Embryonic facial prominence (tissue), 1 donor: ENCODE measurements around the gene STAB1.

Experiments
- DNase-seq: peaks from one replicate; pipeline ENCODE4 v3.0.0-alpha.2; 2016; ENCODE audit errors: extremely low spot score

The STAB1 gene

DNA sequence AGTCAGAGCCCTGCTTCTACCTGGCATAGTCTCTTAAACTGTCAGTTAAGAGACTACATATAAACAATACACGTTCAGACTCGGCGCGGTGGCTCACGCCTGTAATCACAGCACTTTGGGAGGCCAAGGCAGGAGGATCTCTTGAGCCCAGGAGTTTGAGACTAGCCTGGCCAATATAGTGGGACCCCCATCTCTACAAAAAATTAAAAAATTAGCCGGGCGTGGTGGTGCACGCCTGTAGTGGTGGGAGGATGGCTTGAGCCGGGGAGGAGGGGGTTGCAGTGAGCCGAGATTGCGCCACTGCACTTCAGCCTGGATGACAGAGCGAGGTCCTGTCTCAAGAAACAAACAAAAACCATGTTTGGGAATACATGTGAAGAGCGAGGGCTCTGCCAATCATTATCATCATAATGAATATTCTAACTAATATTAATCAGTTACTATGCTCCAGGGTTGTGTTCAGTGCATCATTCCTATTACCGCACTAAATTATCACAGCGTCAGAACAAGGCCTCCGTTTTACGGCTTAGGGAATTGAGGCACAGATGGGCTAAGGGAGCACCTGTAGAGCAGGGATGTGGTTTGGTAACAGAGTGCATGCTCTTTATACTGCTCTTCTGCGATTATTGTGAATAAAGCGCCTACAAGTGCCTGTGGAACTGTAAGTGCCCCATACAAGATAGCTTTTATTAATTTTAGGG is 40.4 kb downstream of the STAB1 start:
- no peak for DNase-seq

DNA sequence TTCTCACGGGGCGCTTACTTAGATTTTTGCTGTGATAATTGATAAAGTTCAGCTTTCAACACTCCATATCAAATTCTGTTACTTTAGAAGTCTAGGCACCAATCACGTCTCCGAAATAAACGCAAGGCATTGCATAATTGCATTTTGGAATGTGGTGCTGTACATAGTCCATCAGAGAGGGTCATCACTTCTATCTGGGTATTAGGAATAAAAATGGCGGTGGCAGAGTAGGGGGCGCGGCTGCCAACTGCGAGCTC is 40.9 kb downstream of the STAB1 start:
- no peak for DNase-seq

DNA sequence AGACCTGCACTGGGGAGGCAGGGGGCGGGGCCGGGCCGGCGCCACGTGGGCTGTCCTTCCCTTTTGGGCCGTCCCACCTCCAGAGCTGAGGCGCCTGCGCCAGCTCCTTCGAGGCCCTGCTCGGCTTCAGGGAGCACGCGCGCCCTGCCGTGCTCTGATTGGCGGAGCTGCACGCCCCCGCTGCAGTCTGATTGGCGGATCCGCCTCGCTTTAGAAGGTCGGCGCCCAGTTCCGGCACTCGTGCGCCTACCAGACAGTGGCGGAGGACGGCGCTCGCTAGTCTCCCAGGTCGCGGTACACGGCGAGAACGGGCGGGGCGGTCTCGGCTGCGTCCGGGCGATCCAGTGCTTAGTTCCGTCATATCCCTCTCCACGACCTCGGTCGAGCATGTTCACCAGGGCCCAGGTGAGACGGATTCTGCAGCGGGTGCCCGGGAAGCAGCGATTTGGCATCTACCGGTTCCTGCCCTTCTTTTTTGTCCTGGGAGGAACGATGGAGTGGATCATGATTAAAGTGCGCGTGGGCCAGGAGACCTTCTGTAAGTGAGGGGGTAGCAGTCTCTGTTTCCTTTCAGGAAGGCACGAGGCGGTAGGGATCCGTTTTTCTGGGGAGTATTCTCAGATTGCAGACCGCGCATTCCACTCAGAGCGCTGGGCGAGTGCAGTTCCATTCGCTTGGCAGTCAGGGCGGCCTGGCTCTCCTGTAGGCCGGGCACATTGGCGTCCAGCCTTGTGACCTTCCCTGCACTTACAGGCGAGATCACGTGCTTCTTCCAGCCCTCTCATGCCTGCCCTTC is 41.4 kb downstream of the STAB1 start, which contains the start of gene UQCC5:
Gene UQCC5 (plus strand): TSS at position 237 of the 796 bp plus-strand sequence. CDS start 151 bp downstream, at position 388.
- peak; percentile 92 for DNase-seq

DNA sequence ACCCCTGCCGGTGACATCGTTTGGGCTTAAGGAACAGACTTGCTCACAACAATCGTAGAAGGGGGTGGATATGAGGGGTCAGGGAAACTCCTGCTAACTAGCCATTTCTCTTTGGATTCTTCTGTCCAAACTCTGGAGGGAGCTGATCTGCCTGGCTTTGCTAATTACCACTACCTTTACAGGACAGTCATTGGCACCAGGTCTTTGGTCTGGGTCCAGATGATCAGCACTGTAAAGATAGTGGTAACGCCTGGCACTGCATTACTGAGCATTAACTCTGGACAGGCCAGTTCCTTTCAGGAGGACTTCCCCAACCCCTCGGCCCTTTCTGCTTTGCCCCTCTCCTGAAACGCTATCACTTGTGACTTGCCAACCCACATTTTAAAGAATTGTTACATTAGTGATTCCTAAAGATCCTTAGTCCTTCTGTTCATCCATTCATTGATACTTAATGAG is 42.1 kb downstream of the STAB1 start:
- no peak for DNase-seq

DNA sequence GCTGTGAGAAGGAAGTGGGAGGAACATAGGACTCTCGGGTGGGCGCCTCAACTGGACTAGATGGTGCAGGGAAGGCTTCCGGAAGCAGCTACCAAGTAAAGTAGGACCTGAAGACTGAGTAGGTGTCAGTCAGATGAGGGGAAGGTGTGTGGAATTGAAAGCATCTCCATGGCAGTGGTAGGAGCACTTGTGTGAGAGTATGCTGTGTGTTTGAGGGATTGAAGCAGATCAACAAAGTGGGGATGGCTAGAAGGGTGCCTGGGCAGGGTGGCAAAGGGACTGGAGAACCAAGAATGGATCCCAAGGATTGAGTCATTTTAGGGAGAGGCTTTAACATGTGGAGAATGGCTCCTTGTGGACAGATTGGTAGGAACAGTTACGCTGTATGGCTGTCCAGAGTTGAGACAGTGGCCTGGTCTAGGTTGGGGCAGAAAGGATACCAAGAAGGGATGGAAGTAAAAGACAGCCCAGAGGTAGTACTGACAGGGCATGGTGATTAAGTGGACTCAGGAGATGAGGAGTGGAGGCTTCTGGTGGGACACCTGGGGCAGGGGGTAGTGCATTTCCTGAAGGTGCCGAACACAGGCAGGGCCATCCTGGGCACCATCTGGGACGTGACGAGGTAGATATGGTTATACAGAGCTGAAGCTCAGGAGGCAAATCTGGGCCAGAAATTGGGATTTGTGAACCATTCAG is 42.7 kb downstream of the STAB1 start:
- DNase-seq: no peak

DNA sequence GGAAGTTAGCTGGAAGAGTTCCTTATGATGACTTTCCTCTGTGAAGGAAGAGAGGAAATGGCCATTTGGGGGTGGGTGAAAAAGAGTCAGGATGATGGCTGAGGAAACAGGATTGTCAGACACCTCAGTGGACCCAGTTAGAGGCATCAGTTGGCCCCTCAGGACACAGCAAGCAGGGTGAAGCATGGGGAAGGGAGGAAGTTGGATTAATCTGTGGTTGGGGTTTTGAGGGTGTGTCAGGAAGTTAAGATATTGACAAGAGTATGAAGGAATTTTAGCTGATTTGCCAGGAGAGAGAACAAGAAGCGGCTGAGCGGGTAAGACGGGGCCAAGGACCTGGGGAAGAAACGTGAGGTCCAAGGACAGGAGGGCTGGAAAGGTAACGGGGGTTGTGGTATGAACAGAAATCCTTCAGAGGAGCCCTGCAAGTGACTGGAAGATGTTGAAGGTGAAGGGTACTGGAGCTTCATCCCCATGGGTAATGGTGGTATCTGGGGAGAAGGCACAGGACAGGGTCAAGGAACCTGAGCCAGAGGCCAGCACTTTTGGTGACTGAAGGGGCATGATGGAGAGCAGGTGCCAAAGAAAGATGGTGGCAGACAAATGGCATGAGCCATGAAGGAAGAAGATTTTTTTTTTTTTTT is 44.0 kb downstream of the STAB1 start:
- no peak for DNase-seq

DNA sequence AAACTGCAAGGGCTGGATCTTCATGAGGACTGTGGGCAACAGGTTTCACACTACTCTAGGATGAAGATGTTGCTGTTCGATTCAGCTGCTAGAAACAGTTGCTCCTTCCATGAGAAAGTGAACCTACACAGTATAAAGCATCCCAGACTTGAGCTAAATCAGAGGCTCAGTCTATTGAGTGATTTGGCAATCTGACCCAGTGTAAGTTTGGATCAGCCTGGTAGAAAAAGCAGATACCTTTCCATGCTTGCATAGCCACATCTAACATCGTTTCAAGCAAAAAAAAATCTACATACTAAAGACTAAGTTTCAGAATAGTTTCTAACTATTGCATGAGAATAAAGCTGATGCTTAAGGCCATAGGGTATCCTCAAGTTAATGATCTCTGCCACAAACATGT is 45.9 kb downstream of the STAB1 start:
- no peak for DNase-seq

DNA sequence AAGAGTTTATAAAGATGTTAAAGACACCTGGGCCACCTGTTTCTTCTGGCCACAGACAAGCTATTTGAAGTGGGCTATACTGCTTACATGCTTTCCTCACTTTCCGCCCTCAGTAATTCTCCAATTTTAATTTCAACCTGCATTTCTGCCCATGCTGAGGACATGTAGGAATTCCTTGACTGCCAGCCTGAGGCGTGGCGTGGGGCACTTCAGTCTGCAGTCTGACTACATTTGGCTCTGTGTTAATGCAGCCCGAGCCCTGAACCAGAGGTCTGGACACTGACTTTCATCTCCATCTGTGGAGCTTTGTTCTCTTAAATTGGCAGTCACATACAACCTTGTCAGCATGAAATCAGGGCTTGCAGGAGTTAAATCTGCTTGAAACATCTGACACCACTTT is 49.8 kb downstream of the STAB1 start:
- no peak for DNase-seq

DNA sequence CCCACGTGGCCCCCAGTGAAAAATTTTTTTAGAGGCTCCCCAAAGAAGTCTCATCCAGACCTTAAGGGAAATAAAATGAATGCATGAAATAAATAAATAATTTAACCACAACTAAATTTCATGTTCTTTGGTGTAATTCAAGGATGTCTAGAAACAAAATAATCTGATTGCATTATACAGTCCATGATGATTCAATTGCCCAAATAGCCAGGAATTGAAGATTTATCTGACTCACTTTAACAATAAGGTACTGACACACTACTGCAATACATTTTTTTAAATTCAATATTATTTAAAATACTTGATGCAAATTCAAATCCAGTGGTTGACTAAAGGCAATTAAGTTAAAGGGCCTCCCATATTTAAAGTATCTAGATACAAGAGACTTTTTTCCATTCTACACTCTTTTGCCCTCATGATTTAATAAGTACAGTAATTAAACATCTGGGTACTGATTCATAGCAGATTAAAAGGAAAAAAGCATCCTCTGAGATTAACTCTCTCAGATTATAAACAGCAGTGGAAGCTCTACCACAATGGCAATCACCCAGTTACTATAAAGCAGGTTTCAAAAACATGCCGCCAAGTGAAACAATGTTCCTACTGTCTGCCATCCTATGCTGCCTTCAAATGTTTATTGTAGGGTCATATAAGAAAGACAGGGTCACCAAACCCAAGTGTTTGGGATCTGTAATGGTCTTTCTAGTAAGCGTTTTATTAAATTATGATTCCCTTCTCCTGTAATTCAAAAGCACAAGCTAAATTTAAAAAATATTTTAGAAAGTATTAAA is 51.2 kb downstream of the STAB1 start:
- no peak for DNase-seq

DNA sequence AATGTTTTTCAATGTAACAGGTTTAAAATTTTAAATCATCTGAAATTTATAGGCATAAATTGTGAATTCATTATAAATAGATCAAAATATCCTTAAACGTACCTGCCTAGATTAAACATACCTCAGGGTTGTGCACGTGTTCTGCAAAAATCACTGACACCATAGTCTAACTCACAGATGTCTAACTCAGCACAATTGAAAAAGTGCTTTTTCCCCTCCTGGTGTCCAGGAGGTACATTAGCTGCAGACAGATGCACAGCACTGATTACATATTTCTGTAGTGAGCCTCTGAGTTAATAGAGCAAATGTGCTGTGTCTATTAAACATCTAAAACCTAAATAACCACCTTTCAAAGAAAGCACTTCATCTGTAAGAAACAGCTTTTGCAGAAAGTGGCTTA is 52.0 kb downstream of the STAB1 start:
- DNase-seq: no peak

DNA sequence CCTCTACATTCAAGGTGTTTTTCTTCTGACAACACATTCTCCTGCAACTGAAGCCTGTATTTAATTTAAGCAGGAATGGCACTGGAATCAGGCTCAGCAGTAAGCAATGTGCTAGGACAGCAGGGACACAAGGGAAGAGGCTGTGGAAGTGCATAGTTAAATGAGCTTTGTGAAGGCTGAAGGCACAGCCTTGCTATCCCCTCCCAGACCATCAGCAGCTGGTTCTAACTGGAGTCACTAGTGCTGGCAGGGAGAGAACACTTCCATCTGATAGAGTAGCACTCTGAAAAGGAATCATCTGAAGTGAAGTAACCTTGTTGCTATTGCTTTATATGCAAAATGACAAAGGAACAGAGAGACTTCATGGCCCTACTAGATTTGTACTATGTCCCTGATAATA is 56.0 kb downstream of the STAB1 start:
- DNase-seq: no peak

DNA sequence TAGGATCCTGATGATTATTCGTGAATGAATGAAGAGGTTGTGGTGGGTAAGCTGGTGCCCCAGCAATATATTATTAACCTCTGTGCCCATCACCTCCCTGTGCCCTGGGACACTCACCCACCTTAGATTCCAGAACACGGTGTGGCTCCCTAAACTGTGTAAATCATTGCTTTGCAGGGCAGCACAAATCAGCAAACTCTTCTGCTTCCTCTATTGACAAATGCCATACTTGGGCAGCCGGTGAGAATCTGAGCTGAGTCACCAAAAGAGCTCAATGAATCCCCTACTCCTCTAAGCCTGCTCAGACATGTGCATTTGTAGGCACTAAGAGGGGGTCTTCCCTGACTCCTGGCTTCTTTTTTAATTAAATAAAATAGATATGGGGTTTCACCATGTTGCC is 57.0 kb downstream of the STAB1 start:
- DNase-seq: no peak

DNA sequence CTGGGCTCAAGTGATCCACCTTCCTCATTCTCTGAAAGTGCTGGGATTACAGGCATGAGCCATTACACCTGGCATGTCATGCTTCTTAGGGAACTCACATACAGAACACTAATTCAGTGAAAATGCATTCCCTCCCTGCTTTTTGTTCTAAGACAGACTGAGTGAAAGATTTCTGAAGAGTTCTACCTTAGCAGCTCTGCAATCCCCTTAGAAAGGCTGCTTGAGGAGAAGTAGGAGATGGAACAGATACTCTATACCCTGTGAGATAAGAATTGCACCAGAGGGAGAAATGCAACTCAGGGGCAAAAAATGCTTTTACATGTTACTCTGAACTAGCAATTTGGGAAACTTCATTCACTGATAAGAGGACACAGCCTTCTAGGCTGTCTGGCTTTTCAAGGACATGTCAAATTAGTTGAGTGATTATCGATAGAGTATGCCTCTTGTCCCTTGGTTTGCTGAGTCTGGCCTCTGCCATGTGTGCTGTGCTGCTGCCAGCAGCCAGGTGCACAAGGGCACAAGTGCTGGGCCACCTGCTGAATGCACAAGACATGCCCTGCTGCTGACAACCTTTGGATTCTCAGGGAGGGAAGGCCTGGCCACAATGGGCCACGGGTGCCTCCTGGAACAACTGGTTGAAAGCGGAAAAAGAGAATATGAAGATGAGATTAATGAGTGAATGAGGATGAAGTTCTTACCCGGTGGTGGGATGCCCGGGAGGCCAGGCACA is 59.1 kb downstream of the STAB1 start:
- no peak for DNase-seq

DNA sequence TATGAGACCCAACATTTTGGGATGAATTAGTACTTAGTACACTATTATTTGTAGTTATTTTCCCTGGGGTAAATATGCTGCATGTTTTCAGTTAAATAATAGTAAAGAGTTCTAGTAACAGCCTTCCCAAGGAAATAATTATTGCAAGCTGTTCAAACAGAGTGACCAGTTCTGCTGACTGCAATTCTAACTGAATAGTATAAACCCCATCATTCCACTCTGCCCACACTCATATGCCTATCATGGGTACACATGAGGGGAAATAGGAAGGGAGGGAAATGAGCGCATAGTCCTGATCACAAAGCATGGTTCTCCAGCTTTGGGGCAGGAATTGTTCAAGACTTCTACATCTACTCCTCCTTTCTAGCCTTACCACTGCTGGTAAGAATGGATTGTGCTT is 59.9 kb downstream of the STAB1 start:
- DNase-seq: no peak

DNA sequence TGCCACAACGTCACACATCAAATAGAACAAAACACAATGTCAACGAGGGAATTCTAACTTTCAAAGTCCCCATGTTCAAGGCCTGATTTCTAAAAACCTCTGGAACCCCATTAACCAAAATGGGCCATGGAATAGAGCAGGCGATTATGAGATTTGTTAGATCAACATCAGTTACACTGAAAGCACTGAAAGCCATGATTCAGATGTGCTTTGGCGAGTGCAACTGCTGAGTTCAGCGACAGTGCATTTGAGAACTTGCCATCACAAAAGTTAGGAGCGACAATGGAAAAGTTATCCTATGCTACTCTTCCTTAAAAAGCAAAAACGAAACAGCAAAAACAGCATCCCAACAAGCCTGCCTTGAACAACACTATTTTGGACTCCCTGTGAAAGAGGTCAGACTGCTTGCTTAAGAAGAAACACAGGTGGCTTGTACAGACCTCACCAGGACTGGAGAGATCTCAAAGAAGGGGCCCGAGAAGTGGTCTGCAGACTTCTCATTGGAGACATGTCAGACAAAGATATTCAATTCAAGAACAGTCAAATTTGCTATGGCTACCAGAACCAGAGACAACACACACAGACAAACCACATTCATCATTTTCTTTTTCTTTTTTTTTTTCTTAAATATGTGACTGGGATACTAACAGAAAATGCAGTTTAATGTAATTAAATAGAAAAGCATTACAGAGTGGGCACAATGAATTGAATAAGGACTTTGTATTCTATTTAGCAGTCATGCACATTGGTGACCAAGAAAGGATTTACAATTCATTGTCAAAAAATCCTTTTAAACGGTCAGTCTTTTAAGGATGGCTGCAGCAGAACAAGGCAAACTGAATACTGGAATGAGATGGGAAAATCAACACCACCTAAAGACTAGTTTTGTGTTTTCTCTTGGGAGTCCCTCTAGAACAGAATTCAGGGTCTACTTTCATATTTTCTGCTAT is 62.1 kb downstream of the STAB1 start:
- DNase-seq: no peak

DNA sequence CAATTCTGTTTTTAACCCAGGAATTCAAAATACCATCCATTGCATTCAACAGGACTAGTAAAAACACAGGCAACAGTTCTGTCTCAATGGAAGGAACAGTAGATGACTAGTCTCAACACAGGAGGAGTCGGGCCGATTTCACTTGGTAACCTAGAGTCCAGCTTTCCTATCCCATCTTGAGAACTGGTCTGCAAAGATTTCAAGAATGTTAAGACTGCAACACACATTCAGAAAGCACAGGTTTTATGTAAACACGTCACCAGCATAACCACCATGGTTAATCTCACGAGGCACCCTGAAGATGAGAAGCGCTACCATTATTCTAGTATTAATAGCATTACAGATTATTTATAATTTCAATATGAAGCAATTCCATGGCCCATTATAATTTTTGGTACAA is 63.3 kb downstream of the STAB1 start:
- no peak for DNase-seq

DNA sequence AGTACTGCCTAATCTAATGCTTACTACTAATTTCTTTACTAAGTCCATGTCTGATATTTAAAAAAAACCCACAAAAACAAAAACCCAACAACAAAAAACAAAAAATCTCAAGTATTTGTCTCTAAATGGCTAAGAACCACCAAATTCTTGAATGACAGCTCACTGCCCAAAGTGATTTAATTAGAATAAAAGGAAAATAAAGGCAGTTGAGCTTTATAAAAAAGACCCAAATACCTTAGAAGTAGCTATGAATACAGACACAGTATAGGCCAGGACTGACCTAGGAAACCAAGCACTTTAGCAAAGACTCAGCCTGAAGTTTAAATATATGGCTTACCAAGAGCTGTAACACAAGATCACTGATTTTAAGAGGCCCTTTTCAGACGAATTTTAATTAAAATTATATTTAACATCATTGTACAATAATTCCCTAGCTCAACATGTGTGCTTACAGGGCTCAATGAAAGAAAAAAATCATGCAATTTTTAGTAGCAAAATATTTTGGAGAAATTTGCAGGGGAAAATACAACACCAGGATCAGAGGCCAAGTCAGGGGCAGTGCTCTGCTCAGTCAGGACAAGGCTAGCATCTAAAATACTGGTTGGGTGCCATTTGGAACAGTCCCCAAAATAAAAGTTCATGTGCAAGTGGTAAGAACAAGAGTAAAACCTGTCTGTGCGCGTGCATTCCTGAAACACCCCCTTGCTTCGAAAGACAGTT is 66.0 kb downstream of the STAB1 start:
- no peak for DNase-seq

DNA sequence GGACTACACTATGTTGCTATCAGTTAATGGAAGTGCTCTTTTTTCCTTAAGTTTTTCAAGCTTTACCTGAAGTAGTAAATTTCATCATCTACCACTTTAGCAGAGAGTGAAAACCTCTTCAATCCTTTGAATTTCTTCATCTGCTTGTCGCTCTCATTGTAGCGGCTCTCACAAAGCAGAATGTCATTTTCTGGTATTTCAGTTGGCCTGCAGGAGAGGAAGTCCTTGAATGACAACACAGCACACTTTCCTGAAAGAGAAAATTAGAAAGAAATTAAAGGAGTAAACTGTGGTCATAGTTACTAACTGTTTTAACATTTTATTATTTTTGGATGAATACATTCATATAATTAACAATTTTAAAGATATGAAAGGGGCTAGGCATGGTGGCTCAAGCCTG is 68.8 kb downstream of the STAB1 start:
- DNase-seq: no peak

DNA sequence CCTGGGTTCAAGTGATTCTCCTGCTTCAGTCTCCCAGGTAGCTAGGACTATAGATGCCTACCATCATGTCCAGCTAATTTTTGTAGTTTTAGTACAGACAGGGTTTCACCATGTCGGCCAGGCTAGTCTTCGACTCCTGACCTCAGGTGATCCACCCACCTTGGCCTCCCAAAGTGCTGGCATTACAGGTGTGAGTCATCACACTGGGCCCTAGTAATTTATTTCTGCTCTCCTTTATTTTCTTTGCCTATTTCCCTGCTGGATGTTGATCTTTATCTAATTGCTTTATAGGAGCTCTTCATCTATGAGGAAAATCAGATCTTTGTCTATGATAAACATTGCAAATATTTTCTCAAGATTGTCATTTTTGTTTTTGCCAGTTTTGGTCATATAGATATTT is 72.9 kb downstream of the STAB1 start:
- no peak for DNase-seq
